Retina (tissue), 1 donor: ENCODE results near the gene SH3BP4.
A peak's percentile ranks its signal among the peaks of the same experiment; 100 is the strongest.

Source experiments
- DNase-seq: peaks from one replicate; pipeline ENCODE4 v3.0.0-alpha.2; 2016

Gene SH3BP4, protein sequence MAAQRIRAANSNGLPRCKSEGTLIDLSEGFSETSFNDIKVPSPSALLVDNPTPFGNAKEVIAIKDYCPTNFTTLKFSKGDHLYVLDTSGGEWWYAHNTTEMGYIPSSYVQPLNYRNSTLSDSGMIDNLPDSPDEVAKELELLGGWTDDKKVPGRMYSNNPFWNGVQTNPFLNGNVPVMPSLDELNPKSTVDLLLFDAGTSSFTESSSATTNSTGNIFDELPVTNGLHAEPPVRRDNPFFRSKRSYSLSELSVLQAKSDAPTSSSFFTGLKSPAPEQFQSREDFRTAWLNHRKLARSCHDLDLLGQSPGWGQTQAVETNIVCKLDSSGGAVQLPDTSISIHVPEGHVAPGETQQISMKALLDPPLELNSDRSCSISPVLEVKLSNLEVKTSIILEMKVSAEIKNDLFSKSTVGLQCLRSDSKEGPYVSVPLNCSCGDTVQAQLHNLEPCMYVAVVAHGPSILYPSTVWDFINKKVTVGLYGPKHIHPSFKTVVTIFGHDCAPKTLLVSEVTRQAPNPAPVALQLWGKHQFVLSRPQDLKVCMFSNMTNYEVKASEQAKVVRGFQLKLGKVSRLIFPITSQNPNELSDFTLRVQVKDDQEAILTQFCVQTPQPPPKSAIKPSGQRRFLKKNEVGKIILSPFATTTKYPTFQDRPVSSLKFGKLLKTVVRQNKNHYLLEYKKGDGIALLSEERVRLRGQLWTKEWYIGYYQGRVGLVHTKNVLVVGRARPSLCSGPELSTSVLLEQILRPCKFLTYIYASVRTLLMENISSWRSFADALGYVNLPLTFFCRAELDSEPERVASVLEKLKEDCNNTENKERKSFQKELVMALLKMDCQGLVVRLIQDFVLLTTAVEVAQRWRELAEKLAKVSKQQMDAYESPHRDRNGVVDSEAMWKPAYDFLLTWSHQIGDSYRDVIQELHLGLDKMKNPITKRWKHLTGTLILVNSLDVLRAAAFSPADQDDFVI

GRCh38 chr2:234951664-234952269 lies at the start of gene SH3BP4:
TSS of gene SH3BP4 (plus strand) at chr2:234952017. CDS start at chr2:235035003, 82,986 bp downstream.
- DNase-seq, result no peak

DNA sequence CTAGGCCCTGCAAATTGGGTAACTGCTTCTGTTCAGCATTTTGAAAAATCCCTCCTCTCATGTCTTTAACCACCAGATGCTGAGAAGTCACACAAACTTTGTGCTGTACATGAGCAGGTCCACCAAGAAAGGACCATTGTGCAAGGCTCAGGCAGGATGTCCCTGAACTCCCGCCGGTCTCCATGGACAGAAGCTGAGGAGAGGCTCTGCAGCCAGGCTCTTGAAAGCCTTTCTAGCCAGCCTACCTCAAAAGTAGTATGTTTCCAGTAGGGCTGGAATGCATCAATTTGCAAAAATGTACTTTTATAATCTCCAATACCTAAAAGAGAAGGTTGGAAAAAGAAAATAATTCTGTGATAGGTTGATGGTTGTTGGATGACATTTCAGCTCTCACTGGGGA lies 47.0 kb upstream of the SH3BP4 start:
- no peak for DNase-seq

- no peak for DNase-seq
Observed at GRCh38 chr2:234905547-234906265, 46.1 kb upstream of the SH3BP4 start.

GRCh38 chr2:234910186-234910679 lies 41.6 kb upstream of the SH3BP4 start:
- DNase-seq, result no peak

- DNase-seq, result no peak
Observed at GRCh38 chr2:234911271-234911670, 40.5 kb upstream of the SH3BP4 start.

- DNase-seq, result no peak
Observed at GRCh38 chr2:234912437-234912836, 39.4 kb upstream of the SH3BP4 start.

DNA sequence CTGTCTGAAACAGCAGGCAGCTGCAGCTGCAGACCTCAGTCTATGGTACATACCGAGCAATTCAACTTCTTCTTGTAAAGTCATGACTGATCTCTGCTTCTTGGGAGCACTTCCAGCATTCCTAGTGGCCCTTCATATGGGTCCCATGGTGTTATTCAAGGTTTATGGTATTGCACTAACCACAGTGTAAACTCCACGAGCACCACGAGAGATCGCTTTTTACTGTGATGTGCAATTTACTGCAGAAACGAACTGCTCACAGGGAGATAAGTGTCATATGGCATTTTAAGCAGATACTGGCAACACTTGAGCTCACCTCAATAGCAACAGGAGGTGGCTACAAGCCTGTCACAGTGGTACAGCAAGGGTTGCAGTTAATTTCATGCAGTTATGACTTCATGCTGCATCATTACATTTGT lies 38.6 kb upstream of the SH3BP4 start:
- DNase-seq, result no peak

- DNase-seq, result no peak
Observed at GRCh38 chr2:234914371-234915154, 37.3 kb upstream of the SH3BP4 start.

DNA sequence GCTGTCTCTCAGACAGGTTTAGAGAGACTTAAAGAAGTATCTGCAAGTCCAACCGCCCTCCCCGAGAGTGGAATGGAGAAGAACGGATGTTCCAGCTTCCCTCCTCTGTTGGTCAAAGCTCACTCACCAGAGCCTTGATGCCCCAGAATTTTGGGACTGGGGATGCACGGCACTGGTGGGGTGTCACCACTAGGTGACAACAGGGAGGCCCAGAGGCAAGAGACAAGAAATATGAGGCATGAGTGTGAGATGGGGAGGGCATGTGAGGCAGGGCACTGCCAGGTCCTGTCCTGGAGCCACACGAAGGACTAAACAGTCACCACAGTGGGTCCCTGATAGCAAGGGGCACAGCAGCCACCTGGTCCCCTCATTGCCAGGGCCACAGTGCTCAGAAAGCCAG lies 35.1 kb upstream of the SH3BP4 start:
- no peak for DNase-seq

- DNase-seq, result no peak
Observed at GRCh38 chr2:234917211-234917975, 34.4 kb upstream of the SH3BP4 start.

DNA sequence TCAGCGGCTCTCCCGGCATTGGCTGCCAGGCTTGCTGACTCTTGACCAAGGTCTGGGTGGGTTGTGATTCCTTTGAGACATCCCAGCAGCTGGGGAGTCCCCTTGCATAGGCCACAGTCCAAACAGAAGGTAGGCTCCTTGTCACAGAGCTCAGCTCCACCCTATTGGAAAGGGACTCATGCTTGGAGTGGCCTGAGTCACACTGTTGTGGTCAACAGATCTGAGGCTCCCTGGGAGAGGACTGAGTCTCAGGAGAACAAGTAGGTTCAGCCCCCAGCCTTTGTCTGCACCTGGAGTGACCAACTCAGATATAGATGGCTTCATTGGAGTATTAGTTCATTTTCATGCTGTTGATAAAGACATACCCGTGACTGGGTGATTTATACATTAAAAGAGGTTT lies 32.1 kb upstream of the SH3BP4 start:
- no peak for DNase-seq

DNA sequence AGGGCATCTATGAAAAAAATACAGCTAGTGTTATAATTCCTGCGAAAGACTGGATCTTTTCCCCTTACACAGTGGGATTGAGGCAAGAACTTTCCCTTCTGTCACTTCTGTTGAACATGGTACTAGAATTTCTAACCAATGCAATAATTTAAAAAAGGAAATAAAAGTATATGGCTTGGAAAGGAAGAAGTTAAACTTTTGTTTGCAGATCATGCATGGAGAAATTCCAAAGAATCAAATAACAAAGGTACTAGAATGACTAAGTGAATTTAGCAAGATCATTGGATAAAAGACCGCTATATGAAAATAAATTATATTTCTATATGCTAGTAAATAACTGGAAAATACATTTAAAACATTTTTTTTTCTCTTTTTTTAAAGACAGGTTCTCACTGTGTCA lies 31.0 kb upstream of the SH3BP4 start:
- no peak for DNase-seq

DNA sequence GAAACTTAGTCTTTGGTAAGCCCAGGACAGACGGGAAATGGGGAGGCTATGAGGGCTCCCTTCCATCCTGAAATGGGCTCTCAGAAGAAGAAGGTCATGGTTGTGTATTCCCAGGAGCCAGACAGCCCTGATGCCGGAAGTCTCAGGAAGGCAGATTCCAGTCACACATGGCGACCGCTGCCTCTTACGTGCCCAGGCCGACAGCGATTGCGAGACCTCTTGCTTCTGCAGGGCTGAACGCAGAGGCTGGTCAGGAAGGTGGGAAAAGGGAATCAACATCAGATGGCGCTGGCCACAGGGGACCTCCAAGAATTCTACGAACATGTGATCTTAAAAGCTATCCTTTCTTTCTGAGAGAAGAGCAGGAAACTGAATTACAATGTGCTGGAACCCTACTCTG lies 22.8 kb upstream of the SH3BP4 start:
- DNase-seq, result no peak

DNA sequence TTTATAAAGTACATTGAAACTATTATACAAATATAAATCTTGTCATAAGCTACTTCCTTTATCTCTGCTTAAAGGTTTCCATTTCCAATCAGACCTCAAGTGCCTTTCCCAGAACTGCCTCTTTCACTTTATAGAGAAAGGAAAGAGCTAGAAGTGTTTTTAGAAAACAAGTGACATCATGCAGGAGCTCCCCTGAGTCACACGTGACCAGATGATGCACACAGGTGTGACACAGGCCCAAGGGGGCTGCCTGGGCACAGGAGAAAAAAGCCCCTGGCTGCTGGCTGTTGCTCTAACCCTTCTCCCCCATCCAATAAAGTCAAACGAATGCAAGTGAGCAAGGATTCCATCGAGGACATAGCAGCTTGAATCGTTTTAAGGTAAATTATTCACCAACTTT lies 21.4 kb upstream of the SH3BP4 start:
- no peak for DNase-seq

DNA sequence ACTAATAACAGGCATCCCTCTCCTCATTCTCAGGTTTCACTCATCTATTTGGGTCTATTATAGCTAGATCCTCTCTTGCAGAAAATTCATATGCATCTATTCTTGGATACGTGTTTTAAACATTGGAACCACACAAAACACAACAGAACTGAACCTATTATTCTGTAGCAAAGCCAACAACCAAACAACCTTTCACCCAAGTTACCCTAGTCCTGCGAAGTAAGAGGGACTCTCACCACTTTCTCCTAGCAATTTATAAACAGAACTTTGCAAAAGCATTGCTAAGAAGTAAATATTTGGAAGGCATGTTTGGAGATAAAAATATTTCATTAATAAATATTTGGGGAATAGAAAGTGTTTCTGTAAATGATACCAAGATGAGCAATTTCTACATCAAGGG lies 20.4 kb upstream of the SH3BP4 start:
- no peak for DNase-seq

DNA sequence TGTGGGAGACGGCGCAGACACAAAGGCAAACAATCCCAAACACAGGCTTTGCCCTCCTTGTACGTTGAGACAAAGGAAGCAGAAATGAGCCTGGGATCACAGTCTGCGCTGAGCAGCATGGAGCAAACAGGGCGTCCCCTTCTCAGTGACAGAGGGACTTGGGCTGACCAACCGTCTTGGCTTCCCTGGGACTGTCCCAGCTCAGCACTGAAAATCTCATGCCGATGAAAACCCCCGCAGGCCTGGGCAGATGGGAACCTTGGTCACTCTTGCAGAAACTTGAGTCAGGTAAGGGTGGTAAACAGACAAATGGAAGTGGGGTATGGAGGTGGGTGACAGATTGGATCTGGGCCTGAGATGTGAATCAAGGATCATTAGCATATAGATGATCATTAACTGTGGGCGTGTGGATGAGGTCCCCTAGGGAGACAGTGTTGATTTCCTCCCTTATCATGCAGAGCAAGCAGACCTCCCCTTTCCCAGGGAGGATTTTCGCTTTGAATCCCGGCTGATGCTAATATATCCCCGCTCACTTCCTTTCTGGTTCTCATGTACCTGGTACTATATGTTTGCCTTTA lies 19.1 kb upstream of the SH3BP4 start:
- DNase-seq, result peak; percentile 25

- DNase-seq, result no peak
Observed at GRCh38 chr2:234935311-234935710, 16.5 kb upstream of the SH3BP4 start.

- DNase-seq, result no peak
Observed at GRCh38 chr2:234939576-234939975, 12.2 kb upstream of the SH3BP4 start.

- DNase-seq, result no peak
Observed at GRCh38 chr2:234939996-234940395, 11.8 kb upstream of the SH3BP4 start.

GRCh38 chr2:234940527-234940926 lies 11.3 kb upstream of the SH3BP4 start:
- DNase-seq, result no peak
